HCT116 (cell line): Measurements from ENCODE around the gene EDEM1.

Source experiments
- CEBPB ChIP-seq: IDR thresholded peaks from 2 replicates; pipeline ENCODE4 v1.6.1; 2012; ENCODE audit warnings: low read depth
- EGR1 ChIP-seq: IDR thresholded peaks from 2 replicates; pipeline ENCODE4 v1.6.1; 2012; ENCODE audit warnings: low read depth
- EZH2phosphoT487 ChIP-seq: fragments of 200-600 bp; IDR thresholded peaks from 2 replicates; pipeline ENCODE4 v1.6.1; 2018; ENCODE audit warnings: antibody characterized with exemption, borderline replicate concordance
- POLR2A ChIP-seq: IDR thresholded peaks from 2 replicates; pipeline ENCODE4 v1.7.0; 2011; ENCODE audit warnings: borderline replicate concordance; ENCODE audit not compliant: insufficient read depth, insufficient read length; ENCODE audit errors: extremely low read depth
- POLR2AphosphoS5 ChIP-seq: IDR thresholded peaks from 2 replicates; pipeline ENCODE4 v1.6.1; 2011; ENCODE audit warnings: mild to moderate bottlenecking, low read depth, low read length, moderate library complexity
- SIN3A ChIP-seq: IDR thresholded peaks from 2 replicates; pipeline ENCODE4 v1.6.1; 2012; ENCODE audit warnings: low read depth
- YY1 ChIP-seq: IDR thresholded peaks from 2 replicates; pipeline ENCODE4 v1.6.1; 2011; ENCODE audit warnings: low read length, low read depth, moderate library complexity, mild to moderate bottlenecking; ENCODE audit not compliant: insufficient replicate concordance; ENCODE audit errors: extremely low read depth
- ZNF274 ChIP-seq: fragments of 200-500 bp; sonication (Bioruptor generic); IDR thresholded peaks from 2 replicates; pipeline ENCODE4 v1.6.1; 2014; ENCODE audit warnings: mild to moderate bottlenecking, low read depth, low read length, inconsistent platforms
- TF ChIP-seq, protein P1 (sequence below), 3 experiments: fragments of 200-600 bp in 1 of 3; sonication (generic) in 1 of 3; IDR thresholded peaks in 2 of 3; conservative IDR thresholded peaks in 1 of 3; 2 replicates each; pipeline ENCODE4 v1.5.1; 2012 to 2017; ENCODE audit warnings: low read depth in 2 of 3, low read length in 2 of 3, antibody characterized with exemption in 1 of 3, borderline replicate concordance in 1 of 3, control low read depth in 1 of 3, mild to moderate bottlenecking in 1 of 3, mixed read lengths in 1 of 3, mixed run types in 1 of 3, moderate library complexity in 1 of 3; ENCODE audit not compliant: insufficient read depth in 1 of 3
- TF ChIP-seq, protein P2 (sequence below): IDR thresholded peaks from 2 replicates; pipeline ENCODE4 v1.6.1; 2012
- TF ChIP-seq, protein P3 (sequence below): IDR thresholded peaks from 2 replicates; pipeline ENCODE4 v1.6.1; 2012

DNA sequence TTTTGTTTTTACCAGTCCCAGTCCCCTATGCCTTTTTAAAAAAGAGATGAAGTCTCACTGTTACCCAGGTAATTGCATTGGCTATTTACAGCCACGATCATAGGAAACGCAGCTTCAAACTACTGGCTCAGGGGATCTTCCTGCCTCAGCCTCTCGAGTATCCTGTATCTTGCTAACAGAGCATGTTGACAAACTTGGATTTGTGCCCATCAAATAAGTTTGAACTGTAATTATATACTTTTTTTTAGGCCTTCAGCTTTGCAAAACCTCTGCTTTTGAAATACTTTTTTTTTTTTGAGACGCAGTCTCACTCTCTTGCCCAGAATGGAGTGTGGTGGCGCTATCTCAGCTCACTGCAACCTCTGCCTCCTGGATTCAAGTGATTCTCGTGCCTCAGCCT, 3.0 kb upstream of the EDEM1 start:
- TF ChIP-seq, protein P1, sequence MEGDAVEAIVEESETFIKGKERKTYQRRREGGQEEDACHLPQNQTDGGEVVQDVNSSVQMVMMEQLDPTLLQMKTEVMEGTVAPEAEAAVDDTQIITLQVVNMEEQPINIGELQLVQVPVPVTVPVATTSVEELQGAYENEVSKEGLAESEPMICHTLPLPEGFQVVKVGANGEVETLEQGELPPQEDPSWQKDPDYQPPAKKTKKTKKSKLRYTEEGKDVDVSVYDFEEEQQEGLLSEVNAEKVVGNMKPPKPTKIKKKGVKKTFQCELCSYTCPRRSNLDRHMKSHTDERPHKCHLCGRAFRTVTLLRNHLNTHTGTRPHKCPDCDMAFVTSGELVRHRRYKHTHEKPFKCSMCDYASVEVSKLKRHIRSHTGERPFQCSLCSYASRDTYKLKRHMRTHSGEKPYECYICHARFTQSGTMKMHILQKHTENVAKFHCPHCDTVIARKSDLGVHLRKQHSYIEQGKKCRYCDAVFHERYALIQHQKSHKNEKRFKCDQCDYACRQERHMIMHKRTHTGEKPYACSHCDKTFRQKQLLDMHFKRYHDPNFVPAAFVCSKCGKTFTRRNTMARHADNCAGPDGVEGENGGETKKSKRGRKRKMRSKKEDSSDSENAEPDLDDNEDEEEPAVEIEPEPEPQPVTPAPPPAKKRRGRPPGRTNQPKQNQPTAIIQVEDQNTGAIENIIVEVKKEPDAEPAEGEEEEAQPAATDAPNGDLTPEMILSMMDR (IDR thresholded peaks at IDR 0.05 in 2 of 3, conservative IDR thresholded peaks at IDR 0.05 in 1 of 3; ENCODE audit: borderline replicate concordance in 1 of 3, insufficient read depth in 1 of 3, low read depth in 2 of 3, low read length in 2 of 3), result no peak
- TF ChIP-seq POLR2A (no peak), EGR1 (no peak), YY1 (no peak), CEBPB (no peak), SIN3A (no peak), POLR2AphosphoS5 (no peak), EZH2phosphoT487 (no peak), ZNF274 (no peak)
- TF ChIP-seq, protein P2, sequence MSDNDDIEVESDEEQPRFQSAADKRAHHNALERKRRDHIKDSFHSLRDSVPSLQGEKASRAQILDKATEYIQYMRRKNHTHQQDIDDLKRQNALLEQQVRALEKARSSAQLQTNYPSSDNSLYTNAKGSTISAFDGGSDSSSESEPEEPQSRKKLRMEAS, result no peak
- TF ChIP-seq, protein P3, sequence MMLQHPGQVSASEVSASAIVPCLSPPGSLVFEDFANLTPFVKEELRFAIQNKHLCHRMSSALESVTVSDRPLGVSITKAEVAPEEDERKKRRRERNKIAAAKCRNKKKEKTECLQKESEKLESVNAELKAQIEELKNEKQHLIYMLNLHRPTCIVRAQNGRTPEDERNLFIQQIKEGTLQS, result no peak
